ENCODE data around the gene ASNSD1. TPM values are rescaled to one million over a fixed set of nuclear protein-coding genes. Genes with fewer than 3 reads are reported as not detected.

ASNSD1 gene
- total RNA-seq, 1 experiment from 2014 or later = 48.5 TPM

DNA sequence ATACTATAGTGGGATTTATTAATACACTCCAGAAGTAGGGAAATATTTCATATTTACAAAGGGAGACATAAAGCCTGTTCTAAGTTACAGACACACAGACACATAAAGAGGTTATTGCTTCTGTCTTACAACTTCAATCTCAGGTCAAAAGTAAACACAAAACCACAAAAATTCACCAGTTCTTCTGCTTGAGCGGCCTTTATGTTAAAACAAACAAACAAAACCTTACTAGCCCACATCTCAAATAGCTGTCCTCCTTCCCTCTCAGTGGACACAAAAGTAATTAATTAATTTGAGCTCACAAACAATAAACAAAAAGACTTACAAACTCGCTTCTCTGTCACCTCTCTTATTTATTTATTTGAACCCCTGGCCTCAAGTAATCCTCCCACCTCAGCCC lies 1.5 kb upstream of the ASNSD1 start:
- WGBS (ENCODE audit: extremely low coverage, insufficient read length, low lambda C conversion rate) = no CpG with 5 or more reads among the region's 2 CpGs
- H3K4me2 ChIP-seq (ENCODE audit: insufficient read depth, insufficient read length, low read length) = no peak overlapping the region
- H2AK5ac ChIP-seq (ENCODE audit: insufficient read length, low read length) = no peak overlapping the region
- Mint-ChIP-seq H3K27ac (no peak overlapping the region), H3K27me3 (ENCODE audit: low read depth) (no peaks in the 10 kb centered on the region; the same call in 1 of the 2 replicates), H3K4me3 (no peak overlapping the region), H3K4me1 (no peaks in the 10 kb centered on the region; a peak in 1 of 4 replicates), H3K9me3 (no peaks in the 10 kb centered on the region), H3K36me3 (ENCODE audit: insufficient read depth in 1 of 3, low read depth in 3 of 3) (peaks cover 0 to 4% (median 3%) of the 10 kb centered on the region in 3 experiments; a peak in 3 of 7 replicates)
- H3K56ac ChIP-seq (ENCODE audit: insufficient read length, low read depth, low read length) = no peak overlapping the region
- no peak overlapping the region for H3K14ac ChIP-seq (ENCODE audit: insufficient read depth, low read length)
- H3K4me1 ChIP-seq (ENCODE audit: insufficient read depth, low read length) = no peaks in the 10 kb centered on the region
- TF ChIP-seq, protein P1, sequence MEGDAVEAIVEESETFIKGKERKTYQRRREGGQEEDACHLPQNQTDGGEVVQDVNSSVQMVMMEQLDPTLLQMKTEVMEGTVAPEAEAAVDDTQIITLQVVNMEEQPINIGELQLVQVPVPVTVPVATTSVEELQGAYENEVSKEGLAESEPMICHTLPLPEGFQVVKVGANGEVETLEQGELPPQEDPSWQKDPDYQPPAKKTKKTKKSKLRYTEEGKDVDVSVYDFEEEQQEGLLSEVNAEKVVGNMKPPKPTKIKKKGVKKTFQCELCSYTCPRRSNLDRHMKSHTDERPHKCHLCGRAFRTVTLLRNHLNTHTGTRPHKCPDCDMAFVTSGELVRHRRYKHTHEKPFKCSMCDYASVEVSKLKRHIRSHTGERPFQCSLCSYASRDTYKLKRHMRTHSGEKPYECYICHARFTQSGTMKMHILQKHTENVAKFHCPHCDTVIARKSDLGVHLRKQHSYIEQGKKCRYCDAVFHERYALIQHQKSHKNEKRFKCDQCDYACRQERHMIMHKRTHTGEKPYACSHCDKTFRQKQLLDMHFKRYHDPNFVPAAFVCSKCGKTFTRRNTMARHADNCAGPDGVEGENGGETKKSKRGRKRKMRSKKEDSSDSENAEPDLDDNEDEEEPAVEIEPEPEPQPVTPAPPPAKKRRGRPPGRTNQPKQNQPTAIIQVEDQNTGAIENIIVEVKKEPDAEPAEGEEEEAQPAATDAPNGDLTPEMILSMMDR (conservative IDR thresholded peaks at IDR 0.05) = no peak
- no peak overlapping the region for H4K91ac ChIP-seq (ENCODE audit: insufficient read length, low read depth, low read length)
- no peak overlapping the region for H2BK120ac ChIP-seq (ENCODE audit: low read depth, low read length, poor library complexity, severe bottlenecking)
- H3K23me2 ChIP-seq (ENCODE audit: insufficient read length, low read depth, low read length, poor library complexity, severe bottlenecking) = peaks cover 4% of the 10 kb centered on the region
- no peak overlapping the region for H3K23ac ChIP-seq (ENCODE audit: insufficient read length, low read depth, low read length)
- H2AFZ ChIP-seq (ENCODE audit: low read length) = no peak overlapping the region
- no peak overlapping the region for H3K9ac ChIP-seq (ENCODE audit: extremely low read depth, insufficient read length, low read length)
- H2BK5ac ChIP-seq (ENCODE audit: insufficient read length, low read length) = no peak overlapping the region
- no peak overlapping the region for H3T11ph ChIP-seq (ENCODE audit: low read length)
- H3K27me3 ChIP-seq (ENCODE audit: insufficient read depth, low read length) = no peaks in the 10 kb centered on the region
- no peaks in the 10 kb centered on the region for H4K20me1 ChIP-seq (ENCODE audit: control insufficient read depth, insufficient read depth, insufficient read length)
- H3K79me2 ChIP-seq (ENCODE audit: insufficient read depth, low read length) = peaks cover 3% of the 10 kb centered on the region; the same call in 1 of the 2 replicates
- no peaks in the 10 kb centered on the region for H3K9me3 ChIP-seq (ENCODE audit: control insufficient read depth, low read depth, low read length)
- no peak overlapping the region for H2BK20ac ChIP-seq (ENCODE audit: low read depth, low read length, poor library complexity, severe bottlenecking)
- no peaks in the 10 kb centered on the region for H3K79me1 ChIP-seq (ENCODE audit: insufficient read depth, low read depth, low read length, poor library complexity, severe bottlenecking)
- no peak overlapping the region for H4K5ac ChIP-seq (ENCODE audit: insufficient read length, low read depth, low read length)
- H3K4ac ChIP-seq (ENCODE audit: low read depth, low read length) = no peak overlapping the region
- DNase-seq = no peak
- H4K8ac ChIP-seq (replicated peaks; ENCODE audit: insufficient read length, low read depth, low read length) = no peak overlapping the region
- no peak overlapping the region for H2BK12ac ChIP-seq (ENCODE audit: insufficient read length, low read depth, low read length)
- H3K27ac ChIP-seq (ENCODE audit: insufficient read length, low read depth, low read length) = no peak overlapping the region
- H2BK15ac ChIP-seq (ENCODE audit: low read depth, low read length) = no peak overlapping the region
- H3K18ac ChIP-seq (ENCODE audit: insufficient read length, low read depth, low read length) = no peak overlapping the region

All from H9 (cell line).